ENCODE results near the gene LCN2.
"Not testable (repeated sequence)": the region's sequence is repeated elsewhere in the genome, so short reads cannot be mapped to it uniquely, and the experiment has no call there.

LCN2 gene

DNA sequence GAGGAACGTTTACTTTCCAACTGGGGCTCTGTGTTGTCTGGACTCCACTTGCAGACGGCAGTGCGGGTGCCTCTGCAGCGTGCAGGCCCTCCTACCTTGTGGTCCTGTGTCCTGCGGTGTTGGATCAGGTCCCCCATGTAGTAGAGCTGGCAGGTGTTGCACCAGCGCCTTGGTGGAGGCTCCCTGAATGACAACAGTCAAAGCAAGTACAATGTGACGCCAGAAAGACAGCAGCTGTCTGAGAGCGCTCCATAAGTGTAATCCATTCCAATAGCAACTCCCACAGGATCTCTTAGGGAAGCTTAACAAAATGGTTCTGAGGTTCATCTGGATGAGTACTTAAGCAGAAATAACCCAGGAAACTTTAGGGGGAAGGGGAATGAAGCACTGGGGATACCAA is 20.7 kb downstream of the LCN2 start:
- DNase-seq: no peak

- no peak for DNase-seq
Measured at GRCh38 chr9:128174062-128174461, 24.8 kb downstream of the LCN2 start.

GRCh38 chr9:128175102-128175563 is 25.9 kb downstream of the LCN2 start:
- DNase-seq: no peak

DNA sequence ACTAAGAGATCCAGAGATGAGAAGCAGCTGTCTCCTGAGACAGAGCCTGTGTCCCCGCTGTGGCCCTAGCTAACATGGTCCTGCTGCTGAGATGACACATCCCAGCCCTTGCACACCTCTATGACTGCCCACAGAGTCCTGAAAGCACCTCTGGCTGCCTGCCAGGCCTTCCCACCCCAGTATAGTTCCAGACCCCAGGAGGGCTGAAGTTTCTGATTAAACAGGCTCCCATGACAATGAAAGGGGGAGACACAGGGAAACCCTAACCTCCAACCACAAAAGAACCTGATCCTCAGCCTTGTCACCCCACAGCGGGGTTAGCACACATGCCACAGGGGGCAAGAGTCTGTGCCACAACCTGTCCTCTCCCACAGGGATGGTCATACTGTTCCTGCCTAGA is 26.5 kb downstream of the LCN2 start:
- DNase-seq: no peak

- no peak for DNase-seq
Measured at GRCh38 chr9:128178806-128179431, 29.7 kb downstream of the LCN2 start.

DNA sequence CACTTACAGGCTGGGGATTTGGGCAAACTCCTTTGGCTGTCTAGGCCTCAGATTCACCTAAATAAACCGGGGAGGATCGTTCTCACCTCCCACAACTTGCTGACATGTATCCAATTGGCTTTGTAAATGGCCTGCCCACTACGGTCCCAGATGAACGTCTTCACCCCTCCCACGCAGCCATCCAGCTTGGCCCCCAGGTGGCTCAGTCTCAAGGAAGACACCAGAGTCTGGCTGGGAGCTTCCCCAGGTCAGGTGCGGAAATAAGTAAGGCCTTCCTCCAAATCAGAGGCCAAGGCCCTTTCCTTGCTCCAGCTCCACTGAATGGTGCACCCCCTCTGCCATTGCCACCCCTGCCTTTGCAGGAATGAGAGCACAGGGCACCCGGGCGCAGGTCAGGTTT is 30.7 kb downstream of the LCN2 start:
- no peak for DNase-seq

- no peak for DNase-seq
Measured at GRCh38 chr9:128180447-128180846, 31.2 kb downstream of the LCN2 start.

DNA sequence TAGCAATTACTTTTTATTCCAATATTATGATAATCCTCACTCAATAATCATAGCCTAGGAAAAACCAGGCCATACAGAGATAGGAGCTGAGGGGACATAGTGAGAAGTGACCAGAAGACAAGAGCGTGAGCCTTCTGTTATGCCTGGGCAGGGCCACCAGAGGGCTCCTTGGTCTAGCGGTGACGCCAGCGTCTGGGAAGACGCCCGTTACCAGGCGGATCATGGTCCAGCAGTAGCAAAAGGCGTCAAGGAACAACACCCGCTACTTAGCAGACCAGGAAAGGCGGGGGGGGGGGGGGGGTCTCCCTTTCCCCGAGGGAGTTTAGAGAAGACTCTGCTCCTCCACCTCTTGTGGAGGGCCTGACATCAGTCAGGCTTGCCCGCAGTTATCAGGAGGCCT is 32.2 kb downstream of the LCN2 start:
- DNase-seq: not testable (repeated sequence)

DNA sequence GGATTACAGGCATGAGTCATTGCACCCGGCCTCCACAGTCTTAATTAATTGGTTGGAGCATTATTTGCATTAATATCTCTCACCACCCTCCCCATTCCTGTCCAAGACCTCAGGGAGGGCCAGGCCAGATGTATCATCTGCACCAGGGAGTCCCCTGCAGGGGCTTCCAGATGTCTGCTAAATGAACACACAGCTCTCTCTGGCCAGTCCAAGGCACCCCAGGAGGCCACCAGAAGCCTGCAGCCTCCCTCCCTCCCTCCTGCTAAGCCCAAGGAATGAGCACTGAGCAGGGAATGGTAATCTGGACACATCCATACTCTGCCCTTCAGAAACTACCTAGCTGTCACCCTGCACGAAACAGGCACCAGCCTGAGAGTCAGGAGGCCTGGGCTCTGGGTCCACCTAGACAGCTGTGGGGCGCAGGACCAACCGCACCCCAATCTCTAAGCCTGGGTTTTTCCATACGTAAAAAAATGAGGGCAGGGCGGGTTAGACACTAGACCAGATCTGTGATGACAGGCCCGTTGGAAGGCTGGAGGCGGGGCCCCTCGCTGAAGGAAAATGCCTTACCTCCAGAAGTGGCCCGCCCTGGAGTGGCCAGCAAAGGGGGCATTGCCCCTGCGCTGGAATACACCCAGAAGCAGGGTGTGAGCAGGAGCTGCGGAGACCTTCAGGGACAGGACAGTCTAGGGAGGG is 33.8 kb downstream of the LCN2 start:
- no peak for DNase-seq

- DNase-seq: no peak
Measured at GRCh38 chr9:128185979-128186965, 37.0 kb downstream of the LCN2 start.

DNA sequence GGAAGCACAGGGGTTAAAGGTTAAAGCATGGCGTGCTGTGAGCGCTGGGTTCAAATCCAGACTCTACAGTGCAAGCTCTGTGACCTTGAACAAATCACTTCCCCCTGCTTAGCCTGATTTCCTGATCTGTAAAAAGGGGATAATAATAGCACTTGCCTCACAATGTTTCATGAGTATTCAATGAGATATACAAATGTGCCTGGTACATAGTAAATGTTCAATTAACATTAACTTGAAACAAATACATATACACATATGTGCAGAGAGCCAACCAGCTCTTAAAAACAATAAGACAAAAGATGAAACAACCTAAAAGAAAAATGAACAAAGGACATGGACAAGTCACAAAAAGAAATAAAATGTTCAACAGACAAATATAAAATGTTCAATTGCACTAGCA is 38.1 kb downstream of the LCN2 start:
- DNase-seq: no peak

DNA sequence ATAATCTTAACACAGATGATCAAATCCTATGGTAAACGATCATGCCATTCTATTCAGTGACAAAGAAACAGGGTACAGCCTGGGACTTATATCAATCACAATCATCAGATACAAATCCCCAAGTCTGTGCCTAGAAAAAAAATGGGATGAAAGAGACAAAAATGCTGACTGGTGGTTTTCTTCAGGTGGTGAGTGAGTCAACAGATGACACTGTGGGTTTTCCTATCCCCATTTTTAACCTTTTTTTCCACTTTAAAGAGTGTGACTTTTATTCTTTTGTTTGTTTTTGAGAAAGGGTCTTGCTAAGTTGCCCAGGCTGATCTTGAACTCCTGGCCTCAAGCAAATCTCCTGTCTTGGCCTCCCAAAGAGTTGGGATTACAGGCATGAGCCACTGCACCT is 39.0 kb downstream of the LCN2 start:
- no peak for DNase-seq

DNA sequence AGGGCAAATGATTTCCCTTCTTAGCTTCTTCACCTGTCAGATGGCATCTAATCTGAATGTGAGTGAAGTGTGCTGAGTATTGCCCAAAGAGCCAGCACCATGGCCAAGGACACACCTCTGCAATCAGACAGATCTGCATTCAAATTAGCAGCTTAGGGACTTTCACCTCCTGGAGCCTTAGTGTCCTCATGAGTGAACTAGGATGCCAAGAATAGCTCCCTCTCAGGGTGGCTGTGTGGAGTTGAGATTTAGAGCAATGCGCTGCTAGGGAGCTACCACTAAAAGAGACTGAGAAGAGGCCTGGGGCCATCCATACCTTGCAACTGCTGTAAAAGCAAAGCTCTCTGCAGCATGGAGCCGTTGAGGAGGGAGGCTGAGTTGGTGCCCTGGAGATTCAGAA is 40.8 kb downstream of the LCN2 start:
- DNase-seq: no peak

DNA sequence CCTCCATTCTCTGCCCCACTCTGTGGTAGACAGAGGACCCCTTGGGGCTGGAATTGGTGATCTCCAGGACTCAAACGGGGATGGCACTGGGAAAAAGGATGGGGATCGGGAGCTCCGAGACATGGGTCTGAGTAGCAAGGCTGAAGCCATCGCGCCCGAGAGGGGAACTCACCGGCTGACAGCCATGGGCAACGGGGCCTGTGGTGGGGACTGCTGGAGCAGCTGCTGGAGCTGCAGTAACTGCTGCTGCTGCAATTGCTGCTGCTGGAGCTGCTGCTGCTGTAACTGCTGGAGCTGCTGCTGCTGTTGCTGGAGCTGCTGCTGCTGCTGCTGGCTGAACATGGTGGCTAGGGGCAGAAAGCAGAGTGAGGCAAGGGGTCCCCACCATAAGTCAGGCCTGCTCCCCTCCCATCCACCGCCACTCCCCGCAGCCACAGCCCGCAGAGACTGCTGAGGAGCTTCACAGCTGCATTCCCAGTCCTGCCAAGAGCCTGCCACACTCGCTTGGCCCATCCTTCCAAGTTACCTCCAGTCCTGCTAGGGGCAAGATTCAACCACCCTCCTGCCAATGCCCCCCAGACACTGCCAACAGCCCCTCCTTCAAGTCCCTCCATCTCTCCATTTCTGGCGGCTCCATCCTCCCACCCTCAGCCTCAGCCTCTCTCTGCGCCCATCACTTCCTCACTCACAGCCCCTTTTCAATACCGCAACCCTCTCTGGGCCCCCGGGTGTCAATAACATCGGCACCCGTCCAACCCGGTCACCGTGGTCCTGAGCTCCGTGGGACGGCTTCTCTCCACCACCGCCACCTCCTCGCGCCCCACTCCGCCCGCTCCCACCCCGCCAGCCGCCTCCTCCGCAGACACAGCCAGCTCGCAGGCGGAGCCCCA is 41.5 kb downstream of the LCN2 start:
- DNase-seq: no peak

DNA sequence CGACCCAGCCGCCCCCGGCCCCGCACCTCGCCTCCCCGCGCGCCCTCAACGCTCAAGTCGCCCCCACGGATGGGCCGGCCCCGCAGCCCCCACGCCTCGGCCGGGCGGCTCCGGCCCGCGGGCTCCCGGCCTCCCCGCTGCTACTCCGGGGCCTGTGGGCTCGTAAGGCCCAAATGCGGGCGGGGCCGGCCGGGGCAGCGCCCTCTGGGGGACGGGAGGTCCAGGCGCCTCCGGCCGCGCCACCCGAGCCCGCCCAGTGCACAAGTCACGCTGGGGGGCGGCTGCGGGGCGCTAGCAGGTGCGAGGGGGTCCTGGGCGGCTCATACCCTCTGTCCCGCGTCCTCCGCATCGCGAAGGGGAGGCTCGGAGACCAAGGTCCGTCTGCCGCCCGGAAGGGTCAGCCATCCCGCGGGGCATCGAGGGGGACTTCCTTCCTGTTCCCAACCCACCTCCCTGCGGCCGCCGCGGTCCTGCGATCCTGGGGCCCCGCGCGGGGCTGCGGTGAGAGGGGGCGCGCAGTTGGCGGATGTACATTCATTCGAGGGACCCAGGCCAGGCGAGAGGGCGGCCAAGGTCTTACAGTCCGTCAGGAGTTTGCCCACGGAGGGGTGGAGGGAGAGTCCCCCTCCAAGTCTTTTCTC is 42.3 kb downstream of the LCN2 start, which contains the start of gene CIZ1:
TSS of gene CIZ1 (minus strand) at position 167 of the 641 bp plus-strand sequence. CDS start 715 bp downstream, outside the sequence.
- DNase-seq: peak; percentile 44 to 46

DNA sequence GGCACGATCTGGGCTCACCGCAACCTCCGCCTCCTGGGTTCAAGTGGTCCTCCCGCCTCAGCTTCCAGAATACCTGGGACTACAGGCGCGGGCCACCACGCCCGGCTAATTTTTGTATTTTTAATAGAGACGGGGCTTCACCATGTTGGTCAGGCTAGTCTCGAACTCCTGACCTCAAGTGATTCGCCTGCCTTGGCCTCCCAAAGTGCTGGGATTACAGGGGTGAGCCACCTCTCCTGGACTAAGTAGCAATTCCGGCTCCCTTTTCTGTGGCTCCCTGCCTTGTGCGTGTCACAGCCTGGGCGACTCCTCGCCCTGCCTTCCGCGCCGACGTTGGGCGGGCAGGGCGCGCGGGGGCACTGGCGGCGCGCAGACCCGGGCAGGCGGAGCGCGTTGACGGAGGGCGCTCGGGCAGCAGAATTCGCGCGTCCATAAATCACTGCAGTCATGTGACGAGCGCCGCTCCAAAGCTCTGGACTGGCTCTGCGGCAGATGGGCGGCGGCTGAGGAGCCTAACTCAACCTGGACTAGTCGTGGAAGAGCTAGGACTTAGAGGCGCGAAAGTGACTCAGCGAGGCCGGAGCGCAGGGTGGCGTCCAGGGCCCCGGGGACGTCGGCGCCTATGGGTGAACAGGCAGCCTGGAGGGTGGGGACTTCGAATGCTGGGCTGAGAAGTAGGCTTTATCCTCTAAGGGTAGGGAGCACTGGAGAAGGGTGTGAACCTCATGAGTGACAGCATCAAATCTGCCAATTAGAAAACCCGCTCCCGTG is 43.5 kb downstream of the LCN2 start:
- DNase-seq: peak; percentile 34 to 79

GRCh38 chr9:128193469-128194096 is 44.3 kb downstream of the LCN2 start:
- no peak for DNase-seq

DNA sequence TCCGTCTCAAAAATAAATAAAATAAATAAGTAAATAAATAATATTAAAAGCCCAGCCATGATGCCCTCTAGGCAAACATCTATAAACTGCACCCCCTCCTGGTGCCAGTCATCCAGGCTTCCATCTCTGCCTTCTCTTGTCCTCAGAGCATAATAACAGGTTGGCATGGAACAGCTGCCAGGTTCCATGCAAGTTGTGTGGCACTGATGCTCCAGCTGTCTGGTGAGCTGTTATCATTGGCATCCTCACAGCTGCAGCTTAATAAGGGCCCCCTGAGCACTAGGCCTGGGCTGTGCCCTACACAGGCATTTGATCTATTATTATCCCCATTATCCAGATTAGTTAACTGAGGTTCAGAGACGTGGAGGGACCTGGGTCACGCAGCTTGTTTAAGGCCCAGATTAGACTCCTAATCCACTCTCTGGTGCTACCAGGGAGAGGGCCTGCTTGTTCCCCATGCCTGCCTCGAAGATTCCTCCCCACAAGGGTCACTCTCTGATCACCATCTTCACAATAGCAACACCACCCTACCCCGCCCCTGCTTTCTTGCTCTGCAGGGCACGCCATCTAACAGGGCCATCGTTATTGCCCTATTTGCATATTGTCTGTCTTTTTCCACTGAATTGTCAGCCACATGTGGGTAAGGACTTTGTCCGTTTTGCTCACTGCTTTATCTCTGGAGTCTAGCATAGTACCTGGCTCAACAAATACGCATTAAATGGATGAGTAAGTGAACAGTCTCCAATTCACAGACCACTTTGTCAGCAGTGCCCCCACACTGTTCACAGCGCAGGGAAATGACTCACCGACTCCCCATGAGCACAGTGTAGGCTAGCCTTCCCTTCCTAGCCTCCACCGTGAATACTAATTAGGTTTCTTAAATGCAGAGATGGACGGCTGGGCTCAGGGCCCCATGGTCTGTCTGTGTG is 52.5 kb downstream of the LCN2 start:
- no peak for DNase-seq

- no peak for DNase-seq
Measured at GRCh38 chr9:128202648-128203023, 53.4 kb downstream of the LCN2 start.

Data from NCI-H187 (cell line).